Measurements from ENCODE around the gene VEGFB.

GRCh38 chr11:64251753-64252002 is 17.3 kb downstream of the VEGFB start:
- TF ChIP-seq FOXK2 (IDR thresholded peaks at IDR 0.05) (no peak), ARNT (IDR thresholded peaks at IDR 0.05) (no peak), SP1 (IDR thresholded peaks at IDR 0.05) (no peak), LEF1 (IDR thresholded peaks at IDR 0.05; ENCODE audit: borderline replicate concordance) (no peak), NFRKB (IDR thresholded peaks at IDR 0.05) (no peak), ZNF384 (IDR thresholded peaks at IDR 0.05) (no peak), TARDBP (IDR thresholded peaks at IDR 0.05) (no peak), SUZ12 (IDR thresholded peaks at IDR 0.05) (no peak), CTBP1 (IDR thresholded peaks at IDR 0.05; ENCODE audit: borderline replicate concordance) (no peak), FOXA1 (IDR thresholded peaks at IDR 0.05) (no peak), FOXM1 (IDR thresholded peaks at IDR 0.05; ENCODE audit: borderline replicate concordance) (no peak), L3MBTL2 (conservative IDR thresholded peaks at IDR 0.05) (no peak)
